Activated CD4-positive, alpha-beta memory T cell treated with anti-CD3 and anti-CD28 coated beads, Interleukin-2, amount 10 ng/mL, durations not matched to agents 7 days and 5 days (primary cell): ENCODE data around the gene ZNRF2. TPM values are rescaled to one million over a fixed set of nuclear protein-coding genes. Genes with fewer than 3 reads are reported as not detected.

Experiments
- CTCF ChIA-PET: fragments of 350-600 bp; sonication (Branson Sonifier 250); formaldehyde crosslinking; loops from one replicate; lab custom pipeline; 2021; ENCODE audit warnings: antibody characterized with exemption, inconsistent platforms; lab: Charles Lee
- POLR2A ChIA-PET: fragments of 350-600 bp; sonication (Branson Sonifier 250); formaldehyde crosslinking; loops from one replicate; lab custom pipeline; 2021; ENCODE audit warnings: antibody characterized with exemption; lab: Charles Lee
- DNase-seq: peaks from one replicate; pipeline ENCODE4 v3.0.0-alpha.2; 2020
- H3K27ac Mint-ChIP-seq: one replicate; pipeline ENCODE4 v1.8.0; 2021; ENCODE audit warnings: mild to moderate bottlenecking, mixed read lengths
- H3K27me3 Mint-ChIP-seq: one replicate; pipeline ENCODE4 v1.8.0; 2021; ENCODE audit warnings: mixed read lengths
- H3K36me3 Mint-ChIP-seq: one replicate; pipeline ENCODE4 v1.8.0; 2021; ENCODE audit warnings: low read depth, mixed read lengths
- H3K4me1 Mint-ChIP-seq: one replicate; pipeline ENCODE4 v1.8.0; 2021; ENCODE audit warnings: mixed read lengths
- H3K4me3 Mint-ChIP-seq: one replicate; pipeline ENCODE4 v1.8.0; 2021; ENCODE audit warnings: mild to moderate bottlenecking, mixed read lengths
- H3K9me3 Mint-ChIP-seq: one replicate; pipeline ENCODE4 v1.8.0; 2021; ENCODE audit warnings: mixed read lengths
- total RNA-seq, 2 experiments: library from RNA; stranded (reverse); gene quantifications; one replicate each; pipeline ENCODE4 v1.2.3, GENCODE V29; 2021

Gene ZNRF2
- total RNA-seq, 2 experiments from 2014 or later = 17.9 to 18.5 TPM

- ChIA-PET CTCF (interaction anchor here (0.9 to 1.9 kb wide), 4 partner anchors 9 to 43 kb away, joined by 3 to 8 read pairs (median 6); no protein-coding TSS in a partner anchor), POLR2A (interaction anchor here (1.1 to 3.7 kb wide), 13 partner anchors 8 to 295 kb away, joined by 3 to 83 read pairs (median 10); partner anchors contain the start of genes FKBP14, GARS1, NOD1 and ZNRF2)
- Mint-ChIP-seq H3K36me3 (peaks cover 12% of the 10 kb centered on the region), H3K4me1 (peaks cover 62% of the 10 kb centered on the region), H3K27ac (peak overlapping the region; percentile 96), H3K4me3 (peak overlapping the region; percentile 73), H3K9me3 (no peaks in the 10 kb centered on the region), H3K27me3 (no peaks in the 10 kb centered on the region)
- no peak for DNase-seq
Measured at GRCh38 chr7:30321089-30321881, 36.9 kb downstream of the ZNRF2 start.

- H3K27ac Mint-ChIP-seq = peak overlapping the region; percentile 96
- H3K4me3 Mint-ChIP-seq = peak overlapping the region; percentile 73
- no peak for DNase-seq
- ChIA-PET CTCF (interaction anchor here (1.0 to 1.9 kb wide), 6 partner anchors 9 to 293 kb away, joined by 3 to 8 read pairs (median 4); no protein-coding TSS in a partner anchor), POLR2A (interaction anchor here (0.9 to 3.7 kb wide), 17 partner anchors 8 to 404 kb away, joined by 3 to 83 read pairs (median 6); partner anchors contain the start of genes FKBP14, GARS1, MTURN and NOD1)
- no peaks in the 10 kb centered on the region for H3K9me3 Mint-ChIP-seq
- no peaks in the 10 kb centered on the region for H3K27me3 Mint-ChIP-seq
- H3K36me3 Mint-ChIP-seq = peaks cover 18% of the 10 kb centered on the region
- H3K4me1 Mint-ChIP-seq = peaks cover 64% of the 10 kb centered on the region
Measured at GRCh38 chr7:30321882-30322192, 37.4 kb downstream of the ZNRF2 start.

- Mint-ChIP-seq H3K4me1 (peaks cover 59% of the 10 kb centered on the region), H3K27me3 (no peaks in the 10 kb centered on the region), H3K4me3 (peak overlapping the region; percentile 73), H3K36me3 (peaks cover 21% of the 10 kb centered on the region), H3K9me3 (no peaks in the 10 kb centered on the region), H3K27ac (peak overlapping the region; percentile 96)
- CTCF ChIA-PET = interaction anchor here (0.7 to 1.9 kb wide), 13 partner anchors 8 to 293 kb away, joined by 3 to 8 read pairs (median 4); partner anchors contain the start of gene ZNRF2
- POLR2A ChIA-PET = interaction anchor here (0.7 to 3.7 kb wide), 21 partner anchors 9 to 404 kb away, joined by 3 to 83 read pairs (median 5); partner anchors contain the start of genes FKBP14, GARS1, MTURN and NOD1
- DNase-seq = peak; percentile 21
Measured at GRCh38 chr7:30322271-30323005, 38.0 kb downstream of the ZNRF2 start.

- Mint-ChIP-seq H3K4me1 (peaks cover 55% of the 10 kb centered on the region), H3K36me3 (peaks cover 21% of the 10 kb centered on the region), H3K27me3 (no peaks in the 10 kb centered on the region), H3K27ac (peak overlapping the region; percentile 96), H3K4me3 (peak overlapping the region; percentile 73), H3K9me3 (no peaks in the 10 kb centered on the region)
- CTCF ChIA-PET = interaction anchor here (0.6 to 1.9 kb wide), 13 partner anchors 8 to 294 kb away, joined by 3 to 8 read pairs (median 4); partner anchors contain the start of gene ZNRF2
- POLR2A ChIA-PET = interaction anchor here (0.7 to 3.7 kb wide), 21 partner anchors 8 to 403 kb away, joined by 3 to 83 read pairs (median 5); partner anchors contain the start of genes FKBP14, GARS1, MTURN and NOD1
- no peak for DNase-seq
Measured at GRCh38 chr7:30323006-30323355, 38.6 kb downstream of the ZNRF2 start.

- peaks cover 3% of the 10 kb centered on the region for H3K9me3 Mint-ChIP-seq
- no peak overlapping the region for H3K27ac Mint-ChIP-seq
- H3K4me1 Mint-ChIP-seq = peaks cover 58% of the 10 kb centered on the region
- H3K36me3 Mint-ChIP-seq = peaks cover 39% of the 10 kb centered on the region
- POLR2A ChIA-PET = interaction anchor here (1.1 to 2.1 kb wide), 3 partner anchors 17 to 43 kb away, joined by 4 to 11 read pairs (median 6); partner anchors contain the start of gene ZNRF2
- DNase-seq = no peak
- H3K27me3 Mint-ChIP-seq = no peaks in the 10 kb centered on the region
- CTCF ChIA-PET = interaction anchor here (0.5 to 1.4 kb wide), 2 partner anchors 15 to 83 kb away, joined by 3 read pairs; no protein-coding TSS in a partner anchor
- no peak overlapping the region for H3K4me3 Mint-ChIP-seq
Measured at GRCh38 chr7:30327813-30328212, 43.4 kb downstream of the ZNRF2 start.

- POLR2A ChIA-PET = interaction anchor here (1.1 to 2.1 kb wide), 3 partner anchors 16 to 43 kb away, joined by 4 to 11 read pairs (median 6); partner anchors contain the start of gene ZNRF2
- Mint-ChIP-seq H3K4me1 (peaks cover 53% of the 10 kb centered on the region), H3K36me3 (peaks cover 36% of the 10 kb centered on the region), H3K9me3 (peaks cover 3% of the 10 kb centered on the region), H3K27ac (no peak overlapping the region), H3K27me3 (no peaks in the 10 kb centered on the region), H3K4me3 (no peak overlapping the region)
- DNase-seq = no peak
- CTCF ChIA-PET = interaction anchor here (0.5 to 1.4 kb wide), 2 partner anchors 15 to 82 kb away, joined by 3 read pairs; no protein-coding TSS in a partner anchor
Measured at GRCh38 chr7:30328381-30328780, 44.0 kb downstream of the ZNRF2 start.

- H3K27me3 Mint-ChIP-seq = no peaks in the 10 kb centered on the region
- no peak overlapping the region for H3K4me3 Mint-ChIP-seq
- peaks cover 33% of the 10 kb centered on the region for H3K36me3 Mint-ChIP-seq
- peaks cover 3% of the 10 kb centered on the region for H3K9me3 Mint-ChIP-seq
- H3K27ac Mint-ChIP-seq = no peak overlapping the region
- ChIA-PET POLR2A (interaction anchor here (1.1 to 3.8 kb wide), 4 partner anchors 8 to 18 kb away, joined by 3 to 46 read pairs (median 16); no protein-coding TSS in a partner anchor), CTCF (interaction anchor here (1.2 to 1.6 kb wide), 2 partner anchors 17 to 21 kb away, joined by 3 to 12 read pairs; no protein-coding TSS in a partner anchor)
- H3K4me1 Mint-ChIP-seq = peaks cover 46% of the 10 kb centered on the region
- DNase-seq = no peak
Measured at GRCh38 chr7:30329716-30330115, 45.3 kb downstream of the ZNRF2 start.

GRCh38 chr7:30330134-30331111, 46.0 kb downstream of the ZNRF2 start:
- H3K36me3 Mint-ChIP-seq = peaks cover 30% of the 10 kb centered on the region
- H3K9me3 Mint-ChIP-seq = peaks cover 3% of the 10 kb centered on the region
- peaks cover 42% of the 10 kb centered on the region for H3K4me1 Mint-ChIP-seq
- CTCF ChIA-PET = interaction anchor here (1.2 to 1.6 kb wide), 4 partner anchors 8 to 21 kb away, joined by 3 to 12 read pairs (median 7); no protein-coding TSS in a partner anchor
- peak overlapping the region; percentile 62 for H3K27ac Mint-ChIP-seq
- no peaks in the 10 kb centered on the region for H3K27me3 Mint-ChIP-seq
- peak overlapping the region; percentile 42 for H3K4me3 Mint-ChIP-seq
- POLR2A ChIA-PET = interaction anchor here (0.9 to 3.8 kb wide), 10 partner anchors 9 to 46 kb away, joined by 3 to 46 read pairs (median 4); partner anchors contain the start of gene ZNRF2
- peak; percentile 41 for DNase-seq

GRCh38 chr7:30331338-30331737, 46.9 kb downstream of the ZNRF2 start:
- Mint-ChIP-seq H3K27ac (no peak overlapping the region), H3K27me3 (no peaks in the 10 kb centered on the region), H3K36me3 (peaks cover 28% of the 10 kb centered on the region), H3K4me3 (no peak overlapping the region), H3K9me3 (peaks cover 3% of the 10 kb centered on the region), H3K4me1 (peaks cover 41% of the 10 kb centered on the region)
- DNase-seq = no peak
- POLR2A ChIA-PET = interaction anchor here (1.2 to 3.8 kb wide), 8 partner anchors 8 to 47 kb away, joined by 3 to 46 read pairs (median 4); partner anchors contain the start of gene ZNRF2
- CTCF ChIA-PET = interaction anchor here (1.2 to 1.6 kb wide), 3 partner anchors 9 to 20 kb away, joined by 6 to 12 read pairs (median 8); no protein-coding TSS in a partner anchor

GRCh38 chr7:30332549-30332948, 48.2 kb downstream of the ZNRF2 start:
- Mint-ChIP-seq H3K4me3 (no peak overlapping the region), H3K9me3 (peaks cover 3% of the 10 kb centered on the region), H3K27ac (no peak overlapping the region), H3K27me3 (no peaks in the 10 kb centered on the region), H3K4me1 (peaks cover 39% of the 10 kb centered on the region), H3K36me3 (peaks cover 19% of the 10 kb centered on the region)
- POLR2A ChIA-PET = interaction anchor here (3.8 kb wide), 1 partner anchor 11 kb away, joined by 46 read pairs; no protein-coding TSS in a partner anchor
- DNase-seq = no peak
- CTCF ChIA-PET = no interaction called here
